Smooth muscle cell (in vitro differentiated cells): ENCODE data around the gene C10orf95. TPM values are rescaled to one million over a fixed set of nuclear protein-coding genes. Genes with fewer than 3 reads are reported as not detected.
"Not testable (repeated sequence)": the region's sequence is repeated elsewhere in the genome, so short reads cannot be mapped to it uniquely, and the experiment has no call there.

Source experiments
- DNase-seq: peaks from one replicate; lab custom pipeline; 2025; ENCODE audit not compliant: unreplicated experiment; lab: John Stamatoyannopoulos, UW
- H2AFZ ChIP-seq: fragments of 200-600 bp; sonication (generic); 2 replicates; pipeline ENCODE4 v1.6.0; 2016; ENCODE audit warnings: antibody characterized with exemption, low read depth, mild to moderate bottlenecking
- H3F3A ChIP-seq: fragments of 200-600 bp; sonication (generic); 2 replicates; pipeline ENCODE4 v1.6.0; 2017; ENCODE audit warnings: antibody characterized with exemption, low read depth
- H3K27ac ChIP-seq: fragments of 200-600 bp; sonication (generic); 2 replicates; pipeline ENCODE4 v1.5.1; 2016; ENCODE audit warnings: low read depth, mild to moderate bottlenecking
- H3K27me3 ChIP-seq: fragments of 200-600 bp; sonication (generic); 2 replicates; pipeline ENCODE4 v1.6.1; 2016; ENCODE audit warnings: low read depth, mild to moderate bottlenecking
- H3K36me3 ChIP-seq: fragments of 200-600 bp; sonication (generic); 2 replicates; pipeline ENCODE4 v1.5.1; 2016; ENCODE audit warnings: low read depth
- H3K4me1 ChIP-seq: fragments of 200-600 bp; sonication (generic); 2 replicates; pipeline ENCODE4 v1.5.1; 2016; ENCODE audit warnings: low read depth
- H3K4me2 ChIP-seq: fragments of 200-600 bp; sonication (generic); 2 replicates; pipeline ENCODE4 v1.6.0; 2016; ENCODE audit warnings: mild to moderate bottlenecking
- H3K4me3 ChIP-seq: fragments of 200-600 bp; sonication (generic); 2 replicates; pipeline ENCODE4 v1.5.1; 2016; ENCODE audit warnings: mild to moderate bottlenecking
- H3K79me2 ChIP-seq: fragments of 200-600 bp; sonication (generic); 2 replicates; pipeline ENCODE4 v1.6.0; 2016; ENCODE audit warnings: low read depth, mild to moderate bottlenecking
- H3K9ac ChIP-seq: fragments of 200-600 bp; sonication (generic); 2 replicates; pipeline ENCODE4 v1.6.0; 2016; ENCODE audit warnings: low read depth
- H3K9me3 ChIP-seq: fragments of 200-600 bp; sonication (generic); replicated peaks from 2 replicates; pipeline ENCODE4 v1.5.1; 2016; ENCODE audit warnings: low read depth
- H4K20me1 ChIP-seq: fragments of 200-600 bp; sonication (generic); 2 replicates; pipeline ENCODE4 v1.6.0; 2016; ENCODE audit warnings: low read depth
- CTCF ChIP-seq: fragments of 200-600 bp; sonication (generic); IDR thresholded peaks from 2 replicates; pipeline ENCODE4 v1.5.1; 2017; ENCODE audit warnings: borderline replicate concordance, mild to moderate bottlenecking, antibody characterized with exemption; ENCODE audit not compliant: insufficient read depth, poor library complexity, severe bottlenecking
- WGBS: methylation state at CpG from one replicate; pipeline ENCODE4 v1.1.7; 2016; ENCODE audit warnings: low lambda C conversion rate; 5-methylcytosine and 5-hydroxymethylcytosine counted together
- polyA plus RNA-seq: library from polyadenylated mRNA; unstranded; fragments of >200 nt; fragmentation: Nextera tagmentation; extraction: Ambion mirVana; gene quantifications from 2 replicates; pipeline ENCODE4 v1.2.1, GENCODE V29; 2016
- total RNA-seq: library from RNA; depleted of rRNA; stranded (reverse); fragments of >200 nt; gene quantifications from 2 replicates; pipeline ENCODE4 v1.2.3, GENCODE V29; 2014

The C10orf95 gene
- total RNA-seq, result 0.09 TPM in 1 of 2 replicates, not detected in the other
- polyA plus RNA-seq, result 0.62 and 0.80 TPM in 2 replicates

DNA sequence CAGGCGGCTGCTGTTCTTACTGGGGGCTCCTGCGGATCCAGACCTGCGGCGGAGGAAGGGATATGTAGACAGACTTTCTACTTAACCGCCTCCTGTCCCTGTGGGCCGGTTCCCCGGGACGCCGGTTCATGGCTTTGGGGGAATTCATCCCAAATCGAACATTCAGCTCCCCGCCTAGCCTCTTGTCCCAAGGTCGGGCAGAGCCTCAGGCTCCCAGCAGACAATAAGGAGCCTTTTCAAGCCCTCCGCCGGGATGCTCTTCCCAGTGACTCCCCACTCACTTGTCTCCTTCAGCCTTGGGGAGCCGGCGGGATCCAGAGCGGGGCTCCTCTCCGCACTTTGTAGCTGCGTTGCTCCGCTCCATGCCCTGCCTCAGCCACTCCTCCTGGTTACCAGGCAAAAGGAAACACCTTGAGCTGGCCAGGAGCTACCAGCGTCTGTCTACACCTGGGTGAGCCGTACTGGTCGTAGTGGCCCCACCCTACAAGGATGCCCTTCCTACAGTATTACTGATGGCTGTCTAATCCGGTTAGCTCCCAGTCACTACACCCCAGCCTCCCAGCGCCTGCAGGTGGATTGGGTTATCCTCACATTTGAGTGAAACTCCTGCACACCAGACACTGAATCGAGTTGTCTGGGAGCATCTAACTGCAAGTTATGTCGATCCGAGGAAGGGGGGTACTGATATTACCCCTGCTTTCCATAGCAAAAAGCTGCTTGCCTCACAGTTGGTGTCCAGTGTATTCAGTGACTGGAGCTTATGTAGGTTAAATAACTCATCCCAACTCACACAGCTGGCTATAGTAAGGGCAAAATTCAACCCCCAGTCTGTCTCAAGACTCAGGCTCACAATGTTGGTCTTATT, at the start of gene C10orf95:
TSS of gene C10orf95 (minus strand) at position 439 of the 865 bp plus-strand sequence. CDS start 450 bp downstream, outside the sequence.
- peak within 1 kb of the TSS; percentile 77 for H3K27ac ChIP-seq
- no peaks in the 10 kb centered on the region for H3K9me3 ChIP-seq
- no peaks in the 10 kb centered on the region for H3K36me3 ChIP-seq
- H3K4me1 ChIP-seq, result peaks cover 21% of the 10 kb centered on the region
- no peaks in the 10 kb centered on the region for H3K27me3 ChIP-seq
- peaks cover 22% of the 10 kb centered on the region for H3F3A ChIP-seq
- no peak within 1 kb of the TSS for H2AFZ ChIP-seq
- peak within 1 kb of the TSS; percentile 98 for H3K4me2 ChIP-seq
- TF ChIP-seq CTCF, result no peak
- peak within 1 kb of the TSS; percentile 47 for H3K9ac ChIP-seq
- H3K4me3 ChIP-seq, result peak within 1 kb of the TSS; percentile 76
- DNase-seq, result no peak
- H4K20me1 ChIP-seq, result peaks cover 6% of the 10 kb centered on the region
- H3K79me2 ChIP-seq, result no peaks in the 10 kb centered on the region
- WGBS, result 32% methylated on average over 28 of the region's 28 CpGs

DNA sequence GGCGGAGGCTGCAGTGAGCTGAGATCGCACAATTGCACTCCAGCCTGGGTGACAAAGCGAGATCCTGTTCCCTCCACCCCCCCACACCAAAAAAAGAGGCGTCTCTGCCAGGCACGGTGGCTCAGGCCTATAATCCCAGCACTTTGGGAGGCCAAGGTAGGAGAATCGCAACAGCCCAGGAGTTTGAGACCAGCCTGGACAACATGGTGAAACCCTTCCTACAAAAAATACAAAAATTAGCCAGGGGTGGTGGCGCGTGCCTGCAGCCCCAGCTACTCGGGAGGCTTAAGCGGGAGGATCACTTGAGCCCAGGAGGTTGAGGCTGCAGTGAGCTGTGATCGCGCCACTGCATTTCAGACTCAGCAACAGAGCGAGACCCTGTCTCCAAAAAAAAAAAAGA, 49.3 kb upstream of the C10orf95 start:
- peak overlapping the region; percentile 56 for H3K27ac ChIP-seq
- not testable (repeated sequence) for H3F3A ChIP-seq, H3K36me3 ChIP-seq, H3K27me3 ChIP-seq, H2AFZ ChIP-seq, H3K9me3 ChIP-seq, DNase-seq
- H3K79me2 ChIP-seq, result peaks cover 78% of the 10 kb centered on the region
- peak overlapping the region; percentile 83 for H3K4me3 ChIP-seq
- peak overlapping the region; percentile 89 for H3K4me2 ChIP-seq
- H4K20me1 ChIP-seq, result peaks cover 73% of the 10 kb centered on the region
- H3K4me1 ChIP-seq, result peaks cover 15% of the 10 kb centered on the region
- WGBS, result 94% methylated on average over 13 of the region's 13 CpGs
- H3K9ac ChIP-seq, result peak overlapping the region; percentile 46

- Histone ChIP-seq H3K27ac (no peak overlapping the region), H3K9me3 (no peaks in the 10 kb centered on the region), H3K9ac (no peak overlapping the region), H3K36me3 (no peaks in the 10 kb centered on the region), H4K20me1 (peaks cover 74% of the 10 kb centered on the region), H3K79me2 (peaks cover 78% of the 10 kb centered on the region), H3K4me2 (no peak overlapping the region), H3K4me1 (peaks cover 5% of the 10 kb centered on the region), H3K27me3 (no peaks in the 10 kb centered on the region), H3K4me3 (no peak overlapping the region), H3F3A (peaks cover 5% of the 10 kb centered on the region), H2AFZ (no peak overlapping the region)
- no peak for TF ChIP-seq CTCF
- DNase-seq, result no peak
- 96% methylated on average over 3 of the region's 3 CpGs for WGBS
These were observed 48.0 kb upstream of the C10orf95 start for GRCh38 chr10:102499356-102499755.

GRCh38 chr10:102497545-102497944, 46.2 kb upstream of the C10orf95 start:
- Histone ChIP-seq H3K36me3 (no peaks in the 10 kb centered on the region), H3K27ac (no peak overlapping the region), H2AFZ (no peak overlapping the region), H3K79me2 (peaks cover 91% of the 10 kb centered on the region), H3K4me1 (peaks cover 5% of the 10 kb centered on the region), H3K27me3 (no peaks in the 10 kb centered on the region), H3K4me3 (no peak overlapping the region), H3F3A (peaks cover 5% of the 10 kb centered on the region), H3K9ac (no peak overlapping the region), H3K4me2 (no peak overlapping the region), H4K20me1 (peaks cover 93% of the 10 kb centered on the region), H3K9me3 (no peaks in the 10 kb centered on the region)
- 89% methylated on average over 1 of the region's 1 CpG for WGBS
- DNase-seq, result no peak
- no peak for TF ChIP-seq CTCF
